GM19240 (cell line): ENCODE data around the gene LRRC45.

Experiments used
- DNase-seq: peaks from one replicate; pipeline ENCODE4 v3.0.0; 2011; ENCODE audit warnings: low spot score; ENCODE audit not compliant: insufficient read length

Gene LRRC45

DNA sequence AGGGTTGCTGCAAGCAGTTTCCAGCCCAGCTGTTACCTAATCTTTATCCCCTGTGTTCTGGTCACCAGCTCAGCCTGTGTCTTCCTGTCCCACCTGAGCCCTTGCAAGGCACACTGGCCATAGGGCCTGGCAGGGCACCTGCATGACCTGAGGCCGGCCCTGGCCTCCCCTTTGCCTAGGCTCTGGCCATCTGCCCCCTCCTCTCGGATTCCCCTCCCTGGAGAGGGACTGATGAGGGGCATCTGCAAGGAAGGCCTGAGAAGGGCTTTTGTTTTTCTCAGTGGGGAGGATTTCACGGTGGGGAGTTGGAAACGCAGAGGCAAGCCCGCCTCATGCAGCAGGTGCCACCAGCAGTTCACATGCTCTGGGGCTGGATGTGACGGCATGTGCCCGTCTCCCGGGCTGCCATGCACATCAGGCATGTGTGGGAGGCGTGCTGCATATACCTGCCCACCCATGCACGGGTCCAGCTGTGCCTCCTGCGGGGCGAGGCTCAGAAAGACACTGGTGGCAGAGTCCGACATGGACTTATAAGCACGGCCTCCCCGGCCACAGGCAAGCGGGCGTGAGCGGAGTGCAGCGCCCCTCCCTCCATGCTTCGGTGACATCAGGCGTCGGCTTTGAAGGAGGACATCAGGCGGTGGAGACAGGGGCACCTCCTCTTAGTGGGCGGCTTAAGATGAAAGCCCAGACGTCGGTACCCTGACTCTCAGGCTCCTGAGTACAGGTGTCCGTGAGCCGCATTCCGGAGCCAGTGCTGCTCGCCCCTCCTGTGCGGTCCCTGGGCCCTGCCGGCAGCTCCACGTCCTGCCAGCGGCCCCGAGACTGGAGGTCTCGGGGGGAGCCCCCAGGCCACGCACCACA lies 29.1 kb upstream of the LRRC45 start:
- DNase-seq = no peak

DNA sequence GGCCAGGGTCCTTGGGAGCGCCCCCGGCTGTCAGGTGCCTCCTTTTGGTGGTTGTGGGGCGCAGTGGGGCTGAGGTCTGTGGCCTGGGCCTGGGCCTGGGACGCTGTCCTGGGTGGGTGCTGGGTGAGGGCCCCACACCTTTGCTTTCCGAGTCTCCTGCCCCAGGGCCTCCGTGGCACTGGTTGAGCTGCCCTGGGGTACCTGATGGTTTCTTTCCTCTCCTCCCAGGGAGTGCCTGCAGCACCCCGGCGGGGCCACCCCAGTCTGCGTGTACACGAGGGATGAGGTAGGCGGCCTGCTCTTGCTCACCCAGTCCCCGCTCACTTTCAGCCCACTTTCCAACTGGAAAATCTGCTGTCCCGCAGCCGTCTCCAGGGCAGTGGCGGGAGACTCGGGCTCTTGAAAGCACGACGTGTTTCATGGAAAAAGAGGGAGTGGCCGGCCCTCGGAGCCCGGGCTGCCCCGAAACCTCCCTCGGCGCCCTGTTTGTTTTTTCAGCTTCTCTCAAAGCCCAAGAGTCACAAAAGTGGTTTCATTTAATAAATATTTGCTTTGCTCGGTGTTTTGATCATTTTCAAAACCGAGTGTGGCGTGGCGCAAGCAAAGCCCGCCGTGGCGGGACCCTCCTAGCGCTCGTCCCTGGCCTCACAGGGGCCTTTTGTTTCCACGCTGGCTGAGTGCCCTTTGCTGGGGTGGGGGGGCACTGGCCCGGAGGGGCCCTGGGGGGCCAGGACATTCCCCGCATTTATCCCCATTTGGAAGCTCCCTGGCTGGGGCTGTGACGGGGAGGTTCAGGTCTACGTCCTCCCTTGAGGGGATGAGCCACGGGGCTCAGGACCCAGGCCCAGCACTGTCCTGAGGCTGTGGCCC lies 28.3 kb upstream of the LRRC45 start:
- DNase-seq = no peak

DNA sequence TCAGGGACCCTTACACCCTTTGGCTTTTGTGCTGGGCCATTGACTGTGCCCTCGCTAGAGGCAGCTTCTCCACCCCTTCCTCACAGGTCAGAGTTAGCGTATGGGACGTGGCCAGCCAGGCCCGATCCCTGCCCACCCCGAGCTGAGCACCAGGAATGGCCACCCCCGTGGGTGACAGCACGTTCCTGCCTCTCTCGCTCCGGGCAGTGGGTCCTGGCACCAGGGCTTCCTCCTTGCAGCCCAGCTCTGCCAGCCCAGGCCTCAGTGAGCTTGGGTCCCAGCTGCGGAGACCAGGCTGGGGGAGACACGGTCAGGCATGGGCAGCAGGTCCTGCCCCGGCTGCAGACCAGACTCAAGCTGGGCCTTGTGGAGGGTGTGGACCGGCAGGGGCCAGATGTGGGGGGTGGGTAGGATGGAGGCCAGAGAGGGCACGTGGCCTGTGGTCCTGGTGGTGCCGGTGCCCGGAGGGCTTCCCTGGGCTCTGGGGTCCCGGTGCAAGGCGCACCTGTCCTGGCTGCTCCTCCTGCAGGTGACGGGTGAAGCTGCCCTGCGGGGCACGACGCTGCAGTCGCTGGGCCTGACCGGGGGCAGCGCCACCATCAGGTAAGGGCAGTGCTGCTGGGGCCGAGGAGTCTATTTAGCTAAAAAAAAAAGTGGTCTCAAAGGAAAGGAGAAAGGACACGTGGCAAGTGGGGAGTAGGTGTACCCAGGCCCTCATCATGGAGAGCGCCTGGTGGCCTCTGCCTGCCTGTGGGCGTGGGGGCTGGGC lies 27.5 kb upstream of the LRRC45 start:
- no peak for DNase-seq

DNA sequence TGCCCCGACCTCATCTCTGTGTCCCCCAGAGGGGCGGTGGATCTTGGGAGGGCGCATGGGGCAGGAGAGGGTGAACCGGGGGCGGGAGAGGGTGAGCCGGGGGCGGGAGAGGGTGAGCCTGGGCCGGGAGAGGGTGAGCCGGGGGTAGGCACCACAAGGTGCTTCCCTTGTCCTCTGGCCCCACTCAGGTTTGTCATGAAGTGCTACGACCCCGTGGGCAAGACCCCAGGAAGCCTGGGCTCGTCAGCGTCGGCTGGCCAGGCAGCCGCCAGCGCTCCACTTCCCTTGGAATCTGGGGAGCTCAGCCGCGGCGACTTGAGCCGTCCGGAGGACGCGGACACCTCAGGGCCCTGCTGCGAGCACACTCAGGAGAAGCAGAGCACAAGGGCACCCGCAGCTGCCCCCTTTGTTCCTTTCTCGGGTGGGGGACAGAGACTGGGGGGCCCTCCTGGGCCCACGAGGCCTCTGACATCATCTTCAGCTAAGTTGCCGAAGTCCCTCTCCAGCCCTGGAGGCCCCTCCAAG lies 26.8 kb upstream of the LRRC45 start:
- DNase-seq = no peak

DNA sequence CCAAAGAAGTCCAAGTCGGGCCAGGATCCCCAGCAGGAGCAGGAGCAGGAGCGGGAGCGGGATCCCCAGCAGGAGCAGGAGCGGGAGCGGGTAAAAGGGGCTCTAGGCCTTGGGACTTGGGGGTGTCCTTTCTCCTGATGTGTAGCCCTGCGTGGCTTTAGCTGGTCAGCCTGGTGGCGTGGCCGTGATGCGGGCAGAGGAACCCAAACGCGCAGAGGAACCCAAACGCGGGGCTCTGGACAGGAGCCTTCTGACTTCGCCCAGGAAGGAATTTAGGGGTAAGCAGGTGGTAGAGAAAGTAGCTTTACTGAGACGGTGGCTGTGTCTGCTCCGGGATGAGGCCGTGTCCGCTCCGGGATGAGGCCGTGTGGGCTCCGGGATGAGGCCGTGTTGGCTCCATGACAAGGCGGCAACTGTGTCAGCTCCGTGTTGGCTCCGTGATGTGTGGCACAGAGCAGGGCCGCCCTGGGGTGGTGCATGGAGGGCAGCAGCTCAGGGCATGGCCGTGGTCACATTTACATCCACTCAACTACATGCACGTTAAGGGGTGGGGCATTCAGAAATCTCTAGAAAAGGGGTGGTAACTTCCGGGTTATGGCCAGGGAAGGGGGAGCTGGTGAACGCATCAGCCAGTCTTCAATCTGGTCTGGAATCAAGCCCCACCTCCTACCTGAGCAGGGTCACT lies 26.2 kb upstream of the LRRC45 start:
- DNase-seq = no peak

DNA sequence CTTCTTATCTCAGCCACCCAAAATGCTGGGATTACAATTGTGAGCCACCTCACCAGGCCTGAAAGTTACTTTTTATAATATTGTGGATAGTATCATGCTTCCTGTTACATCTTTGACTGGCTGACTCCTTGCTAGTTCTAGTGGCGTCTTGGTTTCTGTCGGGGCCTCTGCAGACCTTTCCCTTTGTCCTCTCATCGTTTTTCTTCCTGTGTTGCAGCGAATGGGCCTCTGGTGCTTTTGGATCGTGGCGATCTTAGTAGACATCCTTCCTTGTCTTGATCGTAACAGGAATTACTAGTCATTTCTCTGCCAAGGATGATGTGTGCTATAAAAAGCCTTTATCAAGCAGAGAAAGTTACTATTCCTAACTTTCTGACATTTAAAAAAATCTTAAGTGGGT lies 24.9 kb upstream of the LRRC45 start:
- no peak for DNase-seq

DNA sequence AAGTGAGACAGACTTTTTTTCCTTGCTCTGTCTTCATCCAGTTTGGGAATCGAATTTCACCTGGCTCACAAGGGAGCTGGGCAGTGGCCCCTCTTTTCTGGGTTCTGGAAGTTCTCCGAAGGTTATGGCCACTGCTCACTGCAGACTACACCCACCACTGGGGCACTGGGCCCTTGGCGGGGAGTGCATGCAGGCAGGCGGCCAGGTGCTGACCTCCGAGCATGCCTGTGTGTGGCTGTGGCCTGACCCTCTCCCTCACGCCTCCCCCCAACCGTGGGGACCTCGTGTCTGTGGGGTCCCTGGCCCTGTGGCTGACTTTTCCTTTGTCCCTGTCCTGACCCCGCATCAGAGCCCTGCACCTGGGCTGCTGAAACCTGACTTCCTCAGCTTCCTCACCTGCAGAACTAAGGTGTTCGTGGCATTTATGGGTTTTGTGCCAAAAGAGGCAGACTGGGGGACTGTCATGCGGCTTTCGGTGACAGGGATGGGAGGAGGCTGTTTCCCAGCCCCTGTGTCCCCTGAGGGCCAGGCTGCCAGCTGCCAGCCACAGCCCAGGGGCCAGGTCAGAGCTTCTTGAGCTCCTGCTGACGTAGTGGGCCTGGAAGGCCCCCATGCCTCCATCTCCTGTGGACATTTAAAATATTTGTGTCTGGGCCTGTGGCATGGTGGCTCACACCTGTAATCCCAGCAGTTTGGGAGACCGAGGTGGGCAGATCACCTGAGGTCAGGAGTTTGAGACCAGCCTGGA lies 24.2 kb upstream of the LRRC45 start:
- no peak for DNase-seq

DNA sequence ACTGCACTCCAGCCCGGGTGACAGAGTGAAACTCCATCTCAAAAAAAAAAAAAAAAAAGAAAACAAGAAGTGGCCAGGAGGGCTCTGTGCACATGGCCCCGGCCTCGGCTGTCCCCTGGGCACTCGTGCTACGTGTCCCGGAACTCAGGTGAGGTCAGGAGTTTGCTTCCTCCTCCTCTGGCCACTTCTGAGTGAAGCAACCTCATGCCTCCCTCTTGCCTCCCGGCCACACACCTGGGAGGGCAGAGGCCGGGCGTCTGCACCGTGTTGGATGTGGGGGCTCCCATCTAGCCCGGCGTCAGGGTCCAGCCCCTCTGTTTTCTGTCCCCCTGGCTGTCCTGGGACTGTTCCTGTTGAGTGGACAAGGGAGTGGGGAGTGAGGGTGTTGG lies 23.5 kb upstream of the LRRC45 start:
- no peak for DNase-seq

DNA sequence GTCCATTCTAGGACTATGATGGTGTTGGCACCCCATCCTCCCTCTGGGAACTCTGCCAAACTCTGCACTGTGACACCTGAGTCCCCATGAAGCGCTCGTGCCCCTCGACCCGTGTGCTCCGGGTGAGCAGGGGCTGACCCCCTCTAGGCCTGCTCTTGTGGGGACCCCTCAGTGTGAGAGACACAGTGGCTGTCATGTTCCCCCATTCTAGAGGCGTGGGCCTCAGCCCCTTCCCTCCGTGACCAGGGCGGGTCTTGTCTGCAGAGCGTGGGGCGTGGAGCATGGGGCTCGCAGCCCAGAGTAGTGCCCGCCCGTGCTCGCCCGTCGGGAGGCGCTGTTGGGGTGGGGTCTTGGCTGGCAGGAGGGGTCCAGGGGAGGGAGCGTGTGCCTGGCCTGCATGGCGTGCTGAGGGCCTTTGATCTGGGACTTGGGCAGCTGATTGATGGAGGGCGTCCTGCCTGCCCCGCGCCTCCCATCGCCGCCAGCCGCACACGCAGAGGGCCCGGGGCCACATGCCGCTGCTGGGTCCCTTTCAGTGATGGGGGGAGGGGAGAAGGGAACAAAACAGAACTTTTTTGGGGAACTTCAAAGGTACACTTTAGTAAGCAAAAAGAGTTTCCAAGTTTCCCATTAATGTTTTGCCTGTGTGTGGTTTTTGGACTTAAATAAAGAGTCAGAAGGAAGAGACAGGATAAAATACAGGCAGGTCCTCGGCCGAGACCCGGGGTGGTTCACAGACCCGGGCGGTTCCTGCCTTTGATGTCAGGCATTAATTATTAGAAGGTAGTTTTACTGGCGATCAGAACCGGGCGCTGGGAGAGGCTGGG lies 22.9 kb upstream of the LRRC45 start:
- no peak for DNase-seq

DNA sequence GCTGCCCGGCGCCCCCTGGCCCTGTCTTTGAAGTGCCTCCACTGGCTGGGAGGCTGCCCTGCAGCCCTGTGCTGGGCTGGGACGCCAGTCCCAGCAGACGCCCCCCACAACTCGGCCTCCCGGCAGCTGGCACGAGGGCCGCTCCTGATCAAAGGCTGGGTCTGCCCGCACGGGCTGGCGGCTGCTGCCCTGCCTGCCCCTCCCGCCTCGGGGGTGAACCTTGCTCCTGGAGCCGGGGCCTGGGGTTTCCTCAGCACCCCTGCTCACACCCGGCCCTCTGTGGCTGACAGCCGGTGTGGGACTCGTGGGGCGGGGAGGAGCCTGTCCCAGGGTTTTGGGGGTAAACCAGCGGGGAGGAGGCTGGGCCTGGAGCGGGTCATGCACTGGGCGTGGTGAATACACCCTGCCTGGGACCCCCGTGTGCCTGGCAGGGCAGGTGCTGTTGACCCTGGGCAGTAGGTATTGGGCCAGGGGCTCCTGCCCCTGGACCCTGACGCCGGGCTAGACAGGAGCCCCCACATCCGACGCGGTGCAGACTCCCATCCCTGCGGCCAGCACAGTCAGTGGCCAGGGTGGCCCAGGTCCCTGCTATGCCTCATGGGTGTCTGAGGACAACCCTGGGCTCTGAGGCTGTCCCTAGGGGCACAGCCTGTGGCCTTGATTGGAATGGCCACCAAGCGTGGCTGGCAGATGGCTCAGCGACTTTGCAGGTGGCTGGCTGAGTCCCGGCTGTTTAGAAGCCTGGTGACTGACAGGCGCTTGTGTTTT lies 22.1 kb upstream of the LRRC45 start:
- no peak for DNase-seq

DNA sequence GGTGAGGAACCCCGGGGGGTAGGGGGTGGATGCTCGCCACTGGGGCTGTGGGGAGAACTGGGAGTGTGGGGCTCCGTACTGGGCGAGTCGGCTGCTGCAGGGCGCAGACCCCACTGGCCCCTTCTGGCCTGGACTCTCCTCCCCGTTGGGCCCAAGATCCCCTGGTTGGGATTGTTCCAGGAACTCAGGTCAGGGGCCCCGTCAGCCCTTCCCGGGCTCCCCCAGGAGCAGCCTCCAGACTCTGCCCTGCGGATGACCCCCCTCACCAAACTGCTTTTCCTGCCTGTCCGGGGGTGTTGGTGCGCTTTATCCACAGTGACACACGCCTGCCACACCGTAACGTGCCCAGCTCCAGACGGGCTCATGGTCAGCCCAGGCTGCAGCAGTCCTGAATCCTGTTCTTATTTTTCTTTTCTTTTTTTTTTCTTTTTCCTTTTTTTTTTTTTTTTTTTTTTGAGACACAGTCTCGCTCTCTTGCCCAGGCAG lies 21.5 kb upstream of the LRRC45 start:
- no peak for DNase-seq

DNA sequence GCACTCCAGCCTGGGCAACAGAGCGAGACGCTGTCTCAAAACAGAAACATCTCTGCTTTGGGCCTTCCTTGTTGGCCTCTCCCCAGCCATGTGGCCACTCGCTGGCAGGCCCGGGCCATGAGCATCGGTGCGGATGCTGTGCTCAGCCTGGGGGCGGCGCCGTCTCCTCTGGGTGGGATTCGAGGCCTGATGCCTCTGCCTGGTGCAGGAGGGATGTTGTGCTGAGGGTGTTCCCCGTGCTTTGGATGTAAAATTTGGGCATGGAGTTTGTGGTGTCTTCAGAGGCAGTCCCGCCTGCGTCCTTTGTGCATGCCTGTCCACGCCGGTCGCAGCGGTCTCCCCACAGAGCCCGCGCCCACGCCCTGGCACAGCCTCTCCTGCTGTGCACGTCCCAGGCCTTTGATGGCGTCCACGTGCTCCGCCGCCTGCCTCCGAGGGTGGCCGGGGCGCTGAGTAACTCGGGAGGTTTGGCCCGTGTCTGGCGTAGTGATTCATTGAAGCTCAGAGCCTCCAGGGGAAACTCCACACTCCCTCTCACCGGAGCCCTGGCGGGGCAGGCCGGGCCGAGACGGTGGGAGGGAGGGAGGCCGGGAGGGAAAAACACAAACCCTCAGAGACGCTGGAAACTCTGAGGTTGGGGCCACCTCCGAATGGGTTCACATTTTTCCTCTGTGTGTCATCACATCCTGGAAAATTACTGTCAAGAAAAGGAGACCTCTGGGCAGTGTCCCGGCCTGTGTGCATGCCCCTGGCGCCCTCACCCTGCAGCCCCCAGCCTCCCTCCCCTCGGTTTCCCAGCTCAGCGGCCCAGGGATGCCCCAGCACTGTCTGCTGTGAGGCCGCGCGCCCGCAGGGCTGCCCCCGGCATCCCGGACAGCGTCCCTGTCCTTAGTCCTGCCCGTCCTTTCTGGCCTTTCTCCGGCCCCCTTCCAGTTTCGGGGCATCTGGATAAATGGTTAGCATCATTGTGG lies 19.4 kb upstream of the LRRC45 start:
- no peak for DNase-seq

DNA sequence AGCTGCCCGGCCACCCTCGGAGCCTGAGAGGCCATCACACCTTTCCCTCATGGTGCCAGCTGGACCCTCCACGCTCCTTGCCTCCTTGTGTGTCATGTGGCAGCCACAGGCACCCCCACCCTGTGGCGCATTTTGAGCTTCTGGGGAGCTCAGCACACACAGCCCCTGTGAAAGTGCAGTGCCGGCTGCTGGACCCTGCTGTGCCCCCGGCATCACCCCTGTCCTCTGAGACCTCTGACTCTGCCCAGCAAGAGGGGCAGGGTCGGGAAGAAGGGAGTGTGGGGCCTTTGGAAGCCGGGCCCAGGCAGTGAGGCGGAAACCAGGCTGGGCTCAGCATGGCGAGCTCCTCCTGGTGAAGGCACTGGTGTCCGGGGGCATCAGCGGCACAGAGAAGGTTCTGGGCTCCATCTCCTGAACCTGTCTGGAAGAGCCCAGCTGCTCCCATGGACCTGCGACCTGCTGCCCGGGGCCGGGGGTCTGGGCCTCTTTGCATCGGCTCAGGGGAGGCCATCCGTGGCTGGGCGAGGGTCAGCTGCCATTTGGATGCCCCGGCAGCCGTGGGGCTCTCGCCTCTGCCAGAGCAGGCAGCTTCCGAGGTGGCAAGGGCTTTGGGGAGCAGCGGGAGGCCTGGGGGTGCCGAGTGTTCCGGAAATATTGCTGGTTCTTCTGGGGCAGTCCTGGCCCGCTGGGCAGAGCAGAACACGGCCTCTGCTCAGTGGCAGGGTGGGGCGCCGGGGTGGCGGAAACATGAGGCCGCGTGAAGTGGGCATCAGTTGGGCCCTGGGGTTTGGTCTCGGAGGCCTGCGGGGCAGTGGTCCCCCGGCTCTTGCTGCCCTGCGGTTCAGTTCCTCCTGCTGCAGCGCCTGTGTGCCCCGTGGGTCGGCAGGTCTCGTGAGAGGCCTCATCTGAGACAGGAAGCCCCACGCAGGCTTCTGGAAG lies 18.3 kb upstream of the LRRC45 start:
- DNase-seq = no peak

DNA sequence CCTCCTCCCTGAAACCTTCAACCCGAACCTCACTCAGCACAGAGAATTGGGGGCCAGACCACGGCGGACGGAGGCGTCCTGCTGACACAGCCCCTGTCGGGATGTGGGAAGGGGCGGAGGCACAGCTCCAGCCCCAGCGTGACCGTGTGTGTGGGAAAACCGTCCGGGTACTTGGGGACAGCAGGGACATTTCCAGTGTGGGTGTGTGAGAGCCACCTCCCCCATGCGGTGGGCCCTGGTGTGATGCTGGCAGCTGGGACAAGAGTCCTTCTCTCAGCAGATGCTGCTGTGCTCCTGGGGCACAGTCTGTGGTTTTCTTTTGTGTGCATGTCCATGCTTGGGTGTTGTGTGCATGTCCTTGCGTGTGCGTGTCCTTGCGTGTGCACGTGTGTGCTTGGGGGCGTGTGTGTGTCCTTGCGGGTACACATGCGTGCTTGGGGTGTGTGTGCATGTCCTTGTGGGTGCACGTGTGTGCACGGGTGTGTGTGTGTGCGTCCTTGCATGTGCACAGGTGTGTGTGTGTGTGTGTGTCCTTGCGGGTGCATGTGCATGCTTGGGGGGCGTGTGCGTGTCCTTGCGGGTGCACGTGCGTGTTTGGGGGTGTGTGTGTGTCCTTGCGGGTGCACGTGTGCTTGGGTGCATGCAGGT lies 17.3 kb upstream of the LRRC45 start:
- DNase-seq = no peak

DNA sequence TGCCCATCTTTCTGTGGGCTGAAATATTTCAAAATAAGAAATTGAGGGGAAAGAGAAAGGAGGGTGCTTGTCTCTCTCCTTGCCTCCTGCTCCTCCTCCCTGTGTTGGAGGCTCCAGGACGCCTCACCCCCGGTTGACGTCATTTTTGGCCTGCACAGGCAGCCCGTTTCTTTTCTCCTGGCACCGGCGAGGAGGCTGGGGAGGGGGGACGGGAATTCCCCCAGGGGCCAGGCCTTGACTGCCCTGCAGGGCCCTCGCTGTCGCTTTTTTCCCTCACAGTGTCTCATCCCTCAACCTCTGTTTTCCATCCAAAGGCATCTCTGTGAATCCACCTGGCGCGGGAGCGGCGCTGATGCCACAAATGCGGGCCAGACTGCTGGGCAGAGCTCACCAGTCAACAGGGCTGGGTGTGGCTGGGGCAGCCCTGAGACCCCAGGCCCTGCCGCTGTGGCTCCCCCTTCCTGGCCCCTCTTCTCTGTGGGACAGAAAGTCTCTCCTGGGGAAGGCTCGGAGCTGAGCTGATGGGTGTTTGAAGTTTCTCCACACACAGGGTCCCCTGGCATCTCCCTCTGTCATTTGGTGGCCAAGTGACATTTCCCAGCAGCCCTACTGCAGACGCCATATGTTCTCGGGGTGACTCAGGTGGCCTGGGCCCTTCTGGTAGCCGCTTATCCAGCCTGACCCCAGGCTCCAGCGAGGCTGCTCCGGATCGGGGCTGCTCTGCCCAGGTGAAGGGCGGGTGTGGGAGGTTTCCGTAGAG lies 16.5 kb upstream of the LRRC45 start:
- no peak for DNase-seq
